Measurements from ENCODE around the gene SHB.
A peak's percentile ranks its signal among the peaks of the same experiment; 100 is the strongest.

SHB gene

GRCh38 chr9:38086496-38086895 lies 17.5 kb upstream of the SHB start:
- DNase-seq, result no peak

GRCh38 chr9:38085308-38085707 lies 16.3 kb upstream of the SHB start:
- DNase-seq, result no peak

GRCh38 chr9:38084556-38084880 lies 15.5 kb upstream of the SHB start:
- no peak for DNase-seq

GRCh38 chr9:38083858-38084555 lies 15.0 kb upstream of the SHB start:
- no peak for DNase-seq

- no peak for DNase-seq
Measured at GRCh38 chr9:38082446-38083287, 13.6 kb upstream of the SHB start.

- DNase-seq, result no peak
Measured at GRCh38 chr9:38081356-38082108, 12.5 kb upstream of the SHB start.

- DNase-seq, result no peak
Measured at GRCh38 chr9:38079461-38080031, 10.5 kb upstream of the SHB start.

GRCh38 chr9:38075272-38075671 lies 6.2 kb upstream of the SHB start:
- no peak for DNase-seq

GRCh38 chr9:38074441-38074961 lies 5.5 kb upstream of the SHB start:
- no peak for DNase-seq

GRCh38 chr9:38073882-38074281 lies 4.9 kb upstream of the SHB start:
- no peak for DNase-seq

- DNase-seq, result no peak
Measured at GRCh38 chr9:38071470-38072134, 2.6 kb upstream of the SHB start.

- DNase-seq, result no peak
Measured at GRCh38 chr9:38067859-38068681, 957 bp downstream of the SHB start.

- peak; percentile 13 for DNase-seq
Measured at GRCh38 chr9:38066914-38067858, 1.8 kb downstream of the SHB start.

GRCh38 chr9:38066197-38066913 lies 2.7 kb downstream of the SHB start:
- DNase-seq, result no peak

GRCh38 chr9:38065369-38066075 lies 3.5 kb downstream of the SHB start:
- no peak for DNase-seq

- no peak for DNase-seq
Measured at GRCh38 chr9:38064842-38065368, 4.1 kb downstream of the SHB start.

- no peak for DNase-seq
Measured at GRCh38 chr9:38063363-38063707, 5.7 kb downstream of the SHB start.

- DNase-seq, result no peak
Measured at GRCh38 chr9:38062498-38063362, 6.3 kb downstream of the SHB start.
